ENCODE results near the gene HINT1. TPM values are rescaled to one million over a fixed set of nuclear protein-coding genes. Genes with fewer than 3 reads are reported as not detected.

HINT1 gene
- total RNA-seq, 1 experiment from 2014 or later: 393 TPM

DNA sequence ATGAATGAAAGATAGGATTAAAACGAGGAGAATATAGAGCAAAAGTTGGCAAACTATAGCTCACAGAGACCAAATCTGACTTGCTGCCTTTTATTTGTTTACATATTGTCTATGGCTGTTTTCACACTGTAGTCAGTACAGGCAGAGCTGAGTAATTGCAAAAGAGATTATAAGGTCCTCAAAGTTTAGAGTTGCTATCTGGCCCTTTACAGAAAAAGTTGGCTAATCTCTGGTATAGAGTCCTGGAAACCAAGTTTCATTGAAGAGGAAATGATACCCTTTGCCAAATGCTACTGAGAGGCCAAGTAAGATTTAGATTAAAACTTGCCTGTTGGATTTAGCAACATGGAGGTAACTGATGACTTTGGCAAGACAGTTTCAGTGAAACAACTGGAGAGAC is 41.7 kb upstream of the HINT1 start:
- no TSS peak for BruUV-seq (replicated peaks)
- H3K27ac ChIP-seq (ENCODE audit: low read depth, low read length, poor library complexity, severe bottlenecking): no peak overlapping the region
- H3K27me3 ChIP-seq (replicated peaks; ENCODE audit: insufficient read depth, low read depth, low read length, poor library complexity): no peaks in the 10 kb centered on the region
- no peaks in the 10 kb centered on the region for H3K36me3 ChIP-seq (ENCODE audit: insufficient read depth, low read length, poor library complexity, severe bottlenecking)
- no peak for DNase-seq (ENCODE audit: low spot score)
- ChIA-PET CTCF (no interaction called here), POLR2A (ENCODE audit: low non-redundant PET) (no interaction called here)
- H3K4me1 ChIP-seq (ENCODE audit: insufficient read depth, low read length, poor library complexity, severe bottlenecking): no peaks in the 10 kb centered on the region
- no peak overlapping the region for H3K4me3 ChIP-seq (ENCODE audit: low read depth, low read length, poor library complexity, severe bottlenecking)
- intact Hi-C loops (cut with micrococcal nuclease; ENCODE audit: unreplicated experiment): no loop called here
- no peaks in the 10 kb centered on the region for H3K9me3 ChIP-seq (ENCODE audit: low read depth, low read length, poor library complexity, severe bottlenecking)
- TF ChIP-seq, protein P1, sequence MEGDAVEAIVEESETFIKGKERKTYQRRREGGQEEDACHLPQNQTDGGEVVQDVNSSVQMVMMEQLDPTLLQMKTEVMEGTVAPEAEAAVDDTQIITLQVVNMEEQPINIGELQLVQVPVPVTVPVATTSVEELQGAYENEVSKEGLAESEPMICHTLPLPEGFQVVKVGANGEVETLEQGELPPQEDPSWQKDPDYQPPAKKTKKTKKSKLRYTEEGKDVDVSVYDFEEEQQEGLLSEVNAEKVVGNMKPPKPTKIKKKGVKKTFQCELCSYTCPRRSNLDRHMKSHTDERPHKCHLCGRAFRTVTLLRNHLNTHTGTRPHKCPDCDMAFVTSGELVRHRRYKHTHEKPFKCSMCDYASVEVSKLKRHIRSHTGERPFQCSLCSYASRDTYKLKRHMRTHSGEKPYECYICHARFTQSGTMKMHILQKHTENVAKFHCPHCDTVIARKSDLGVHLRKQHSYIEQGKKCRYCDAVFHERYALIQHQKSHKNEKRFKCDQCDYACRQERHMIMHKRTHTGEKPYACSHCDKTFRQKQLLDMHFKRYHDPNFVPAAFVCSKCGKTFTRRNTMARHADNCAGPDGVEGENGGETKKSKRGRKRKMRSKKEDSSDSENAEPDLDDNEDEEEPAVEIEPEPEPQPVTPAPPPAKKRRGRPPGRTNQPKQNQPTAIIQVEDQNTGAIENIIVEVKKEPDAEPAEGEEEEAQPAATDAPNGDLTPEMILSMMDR (conservative IDR thresholded peaks at IDR 0.05; ENCODE audit: low read depth, low read length): no peak
- no peak for TF ChIP-seq EZH2 (IDR thresholded peaks at IDR 0.05; ENCODE audit: borderline replicate concordance, low read depth, low read length, poor library complexity, severe bottlenecking)

DNA sequence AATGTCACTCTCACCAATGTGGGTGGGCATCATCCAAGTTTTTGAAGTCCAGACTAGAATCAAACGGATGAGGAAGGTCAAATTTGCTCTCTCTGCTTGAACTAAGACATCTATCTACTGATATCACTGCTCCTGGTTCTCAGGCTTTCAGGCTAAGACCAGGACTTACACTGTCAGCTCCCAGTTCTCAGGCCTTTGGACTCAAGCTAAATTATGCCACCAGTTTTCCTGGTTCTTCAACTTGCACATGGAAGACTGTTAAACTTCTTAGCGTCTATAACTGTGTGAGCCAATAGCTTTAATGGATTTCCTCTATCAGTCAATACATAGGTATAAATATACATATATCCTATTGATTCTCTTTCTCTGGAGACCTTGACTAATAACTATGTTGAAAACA is 41.0 kb upstream of the HINT1 start:
- Histone ChIP-seq H3K27ac (ENCODE audit: low read depth, low read length, poor library complexity, severe bottlenecking) (no peak overlapping the region), H3K27me3 (replicated peaks; ENCODE audit: insufficient read depth, low read depth, low read length, poor library complexity) (no peaks in the 10 kb centered on the region), H3K36me3 (ENCODE audit: insufficient read depth, low read length, poor library complexity, severe bottlenecking) (no peaks in the 10 kb centered on the region), H3K4me1 (ENCODE audit: insufficient read depth, low read length, poor library complexity, severe bottlenecking) (no peaks in the 10 kb centered on the region), H3K4me3 (ENCODE audit: low read depth, low read length, poor library complexity, severe bottlenecking) (no peak overlapping the region), H3K9me3 (ENCODE audit: low read depth, low read length, poor library complexity, severe bottlenecking) (no peaks in the 10 kb centered on the region)
- TF ChIP-seq, protein P1 (conservative IDR thresholded peaks at IDR 0.05; ENCODE audit: low read depth, low read length): no peak
- TF ChIP-seq EZH2 (IDR thresholded peaks at IDR 0.05; ENCODE audit: borderline replicate concordance, low read depth, low read length, poor library complexity, severe bottlenecking): no peak
- intact Hi-C loops (cut with micrococcal nuclease; ENCODE audit: unreplicated experiment): no loop called here
- ChIA-PET CTCF (no interaction called here), POLR2A (ENCODE audit: low non-redundant PET) (no interaction called here)
- BruUV-seq (replicated peaks): no TSS peak
- no peak for DNase-seq (ENCODE audit: low spot score)

DNA sequence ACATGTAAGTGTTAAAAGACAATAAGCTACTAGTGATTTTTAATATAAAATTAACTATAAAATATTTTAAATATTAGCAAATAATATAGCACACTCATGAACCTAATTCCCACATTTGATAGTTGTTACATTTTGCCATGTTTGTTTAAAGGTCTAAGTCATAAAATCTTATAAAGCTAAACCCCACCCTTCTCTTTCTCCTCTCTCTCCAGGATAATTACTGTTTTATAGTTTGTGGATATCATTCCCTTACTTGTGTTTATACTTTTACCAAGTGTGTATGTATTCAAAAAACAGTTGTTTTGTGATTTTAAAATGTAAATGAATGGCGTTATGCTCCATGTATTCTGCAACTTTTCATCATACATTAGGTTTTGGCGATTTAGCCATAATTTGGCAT is 39.9 kb upstream of the HINT1 start:
- Histone ChIP-seq H3K36me3 (ENCODE audit: insufficient read depth, low read length, poor library complexity, severe bottlenecking) (no peaks in the 10 kb centered on the region), H3K4me3 (ENCODE audit: low read depth, low read length, poor library complexity, severe bottlenecking) (no peak overlapping the region)
- no peak for TF ChIP-seq EZH2 (IDR thresholded peaks at IDR 0.05; ENCODE audit: borderline replicate concordance, low read depth, low read length, poor library complexity, severe bottlenecking)

DNA sequence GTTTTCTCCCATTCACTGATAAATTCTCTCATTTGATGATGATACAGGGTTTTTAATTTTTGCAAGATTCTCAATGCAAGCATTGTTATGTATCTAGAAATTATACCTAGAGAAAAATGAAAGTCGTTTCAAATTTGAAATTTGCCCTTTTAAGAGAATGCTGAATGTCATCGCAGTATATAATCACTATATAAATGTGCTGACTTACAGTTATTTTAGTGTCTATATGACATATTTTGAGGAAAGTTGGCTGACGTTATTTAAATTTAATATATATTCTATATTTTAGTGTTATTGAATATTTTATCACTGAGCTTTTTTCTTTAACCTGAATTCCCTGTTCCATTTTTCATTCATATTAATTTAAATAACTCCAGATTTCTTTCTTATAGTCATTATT is 35.5 kb upstream of the HINT1 start:
- TF ChIP-seq EZH2 (IDR thresholded peaks at IDR 0.05; ENCODE audit: borderline replicate concordance, low read depth, low read length, poor library complexity, severe bottlenecking): no peak
- DNase-seq (ENCODE audit: low spot score): no peak
- no TSS peak for BruUV-seq (replicated peaks)
- Histone ChIP-seq H3K9me3 (ENCODE audit: low read depth, low read length, poor library complexity, severe bottlenecking) (no peaks in the 10 kb centered on the region), H3K27me3 (replicated peaks; ENCODE audit: insufficient read depth, low read depth, low read length, poor library complexity) (no peaks in the 10 kb centered on the region), H3K36me3 (ENCODE audit: insufficient read depth, low read length, poor library complexity, severe bottlenecking) (no peaks in the 10 kb centered on the region), H3K27ac (ENCODE audit: low read depth, low read length, poor library complexity, severe bottlenecking) (no peak overlapping the region), H3K4me3 (ENCODE audit: low read depth, low read length, poor library complexity, severe bottlenecking) (no peak overlapping the region), H3K4me1 (ENCODE audit: insufficient read depth, low read length, poor library complexity, severe bottlenecking) (no peaks in the 10 kb centered on the region)
- intact Hi-C loops (cut with micrococcal nuclease; ENCODE audit: unreplicated experiment): no loop called here
- POLR2A ChIA-PET (ENCODE audit: low non-redundant PET): no interaction called here
- CTCF ChIA-PET: no interaction called here

More for the DNA sequence above, 39.9 kb upstream of the HINT1 start:
- Histone ChIP-seq H3K4me1 (ENCODE audit: insufficient read depth, low read length, poor library complexity, severe bottlenecking) (no peaks in the 10 kb centered on the region), H3K27ac (ENCODE audit: low read depth, low read length, poor library complexity, severe bottlenecking) (no peak overlapping the region), H3K27me3 (replicated peaks; ENCODE audit: insufficient read depth, low read depth, low read length, poor library complexity) (no peaks in the 10 kb centered on the region), H3K9me3 (ENCODE audit: low read depth, low read length, poor library complexity, severe bottlenecking) (no peaks in the 10 kb centered on the region)
- ChIA-PET POLR2A (ENCODE audit: low non-redundant PET) (no interaction called here), CTCF (no interaction called here)
- BruUV-seq (replicated peaks): no TSS peak
- intact Hi-C loops (cut with micrococcal nuclease; ENCODE audit: unreplicated experiment): no loop called here
- no peak for DNase-seq (ENCODE audit: low spot score)
